Activated T-cell treated with anti-CD3 and anti-CD28 coated beads for 48 hours (primary cell): ENCODE results near the gene MED13L.
"Not testable (repeated sequence)": the region's sequence is repeated elsewhere in the genome, so short reads cannot be mapped to it uniquely, and the experiment has no call there.

Experiments
- DNase-seq: peaks from one replicate; pipeline ENCODE4 v3.0.0-alpha.2; 2020; ENCODE audit warnings: low read depth

The MED13L gene

GRCh38 chr12:116053479-116054200, 223.9 kb downstream of the MED13L start:
- no peak for DNase-seq

DNA sequence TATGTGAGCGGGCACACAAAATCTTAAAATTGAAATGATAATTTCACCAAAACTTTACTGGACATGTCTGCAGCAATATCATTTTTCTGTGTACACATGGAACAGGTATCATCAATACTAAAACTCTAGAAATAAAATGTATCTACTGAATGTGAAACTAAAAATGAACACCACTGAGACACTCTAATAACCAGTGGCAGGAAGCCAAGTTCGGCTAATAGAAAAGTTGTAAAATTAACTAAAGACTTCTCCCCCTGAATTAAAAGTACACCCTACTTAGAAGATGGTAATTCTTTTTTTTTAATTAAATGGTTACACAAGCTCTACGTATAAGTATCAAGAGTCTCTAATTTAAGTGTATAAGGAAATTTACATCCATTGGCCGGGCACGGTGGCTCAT, 227.2 kb downstream of the MED13L start:
- DNase-seq: no peak

- DNase-seq: no peak
These were observed 228.6 kb downstream of the MED13L start for GRCh38 chr12:116048879-116049278.

DNA sequence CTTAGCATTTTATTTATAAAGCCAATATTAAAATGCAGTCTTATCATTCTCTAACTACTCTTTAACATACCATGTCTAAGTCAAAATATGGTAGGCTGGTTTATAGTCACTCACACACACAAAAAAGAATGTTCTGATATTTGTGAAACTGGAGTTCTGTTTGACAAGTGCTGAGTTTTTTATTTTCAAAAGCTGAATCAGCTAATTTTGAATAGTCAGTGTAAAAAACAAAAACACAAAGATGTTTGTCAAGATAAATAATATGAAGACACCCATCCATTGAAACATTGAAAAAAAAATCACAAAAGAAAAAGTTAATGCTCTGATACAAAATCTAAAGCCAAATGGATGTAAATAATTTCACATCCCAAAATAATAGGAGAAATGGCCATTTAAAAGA, 231.5 kb downstream of the MED13L start:
- no peak for DNase-seq

GRCh38 chr12:116045150-116045549, 232.3 kb downstream of the MED13L start:
- DNase-seq: no peak

- DNase-seq: no peak
These were observed 233.6 kb downstream of the MED13L start for GRCh38 chr12:116043659-116044535.

- DNase-seq: no peak
These were observed 237.1 kb downstream of the MED13L start for GRCh38 chr12:116040402-116040801.

DNA sequence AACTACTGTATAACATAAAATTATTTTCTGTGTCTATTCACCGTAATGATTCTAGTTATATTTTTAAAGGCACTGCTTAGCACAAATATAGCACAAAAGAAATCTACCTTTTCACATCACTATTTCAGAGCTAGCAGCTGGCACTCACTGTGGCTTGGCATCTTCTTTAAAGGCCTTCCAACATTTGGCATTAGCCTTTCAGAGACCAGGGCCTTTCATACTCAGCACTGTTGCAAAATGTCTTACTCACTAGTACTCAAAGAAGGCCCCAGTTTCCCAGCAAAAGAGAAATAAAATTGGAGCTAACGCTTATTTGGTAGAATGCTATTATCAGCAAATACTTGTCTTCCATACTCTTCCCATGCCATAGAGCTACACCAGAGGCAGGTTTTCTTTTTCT, 238.4 kb downstream of the MED13L start:
- DNase-seq: no peak

GRCh38 chr12:116037941-116038837, 239.3 kb downstream of the MED13L start:
- no peak for DNase-seq

GRCh38 chr12:116033765-116034164, 243.7 kb downstream of the MED13L start:
- no peak for DNase-seq

DNA sequence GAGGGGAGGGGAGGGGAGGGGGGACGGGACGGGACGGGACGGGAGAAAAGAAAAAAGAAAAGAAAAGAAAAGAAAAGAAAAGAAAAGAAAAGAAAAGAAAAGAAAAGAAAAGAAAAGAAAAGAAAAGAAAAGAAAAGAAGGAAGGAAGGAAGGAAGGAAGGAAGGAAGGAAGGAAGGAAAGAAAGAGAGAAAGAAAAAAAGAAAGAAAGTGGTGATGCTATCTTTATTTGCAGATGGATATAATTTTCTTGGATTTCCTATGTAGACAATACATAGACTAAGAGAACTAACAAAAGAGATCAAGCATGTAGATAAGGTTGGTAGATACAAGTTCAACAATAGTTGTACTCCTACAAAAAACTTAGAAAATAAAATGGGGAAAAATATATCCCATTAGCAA, 245.9 kb downstream of the MED13L start:
- not testable (repeated sequence) for DNase-seq

- no peak for DNase-seq
These were observed 248.9 kb downstream of the MED13L start for GRCh38 chr12:116028619-116029018.

GRCh38 chr12:116027551-116027821, 250.0 kb downstream of the MED13L start:
- no peak for DNase-seq

- DNase-seq: no peak
These were observed 250.5 kb downstream of the MED13L start for GRCh38 chr12:116026768-116027550.

- DNase-seq: no peak
These were observed 251.1 kb downstream of the MED13L start for GRCh38 chr12:116026346-116026745.

- no peak for DNase-seq
These were observed 252.7 kb downstream of the MED13L start for GRCh38 chr12:116024769-116025168.

GRCh38 chr12:116019415-116019814, 258.1 kb downstream of the MED13L start:
- no peak for DNase-seq

GRCh38 chr12:116018282-116018681, 259.2 kb downstream of the MED13L start:
- DNase-seq: no peak

DNA sequence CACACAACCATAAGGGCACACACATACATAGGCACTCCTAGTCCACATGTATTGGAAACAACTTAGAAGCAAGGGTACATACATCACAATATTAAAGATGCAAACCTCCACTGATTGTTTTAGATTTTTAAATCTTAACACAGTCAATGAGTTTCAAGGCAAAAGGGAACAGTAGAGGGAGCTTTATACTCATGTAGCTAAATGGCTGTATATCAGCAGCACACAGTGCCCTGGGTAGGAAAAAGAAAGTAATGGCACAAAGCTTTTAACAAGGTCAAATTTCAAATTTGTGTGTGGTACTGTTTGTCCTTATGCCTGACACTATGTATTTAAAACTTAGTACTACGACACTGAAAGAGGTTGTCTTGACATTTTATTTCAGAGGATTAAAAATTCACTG, 262.0 kb downstream of the MED13L start:
- no peak for DNase-seq

- no peak for DNase-seq
These were observed 264.7 kb downstream of the MED13L start for GRCh38 chr12:116012757-116013156.

DNA sequence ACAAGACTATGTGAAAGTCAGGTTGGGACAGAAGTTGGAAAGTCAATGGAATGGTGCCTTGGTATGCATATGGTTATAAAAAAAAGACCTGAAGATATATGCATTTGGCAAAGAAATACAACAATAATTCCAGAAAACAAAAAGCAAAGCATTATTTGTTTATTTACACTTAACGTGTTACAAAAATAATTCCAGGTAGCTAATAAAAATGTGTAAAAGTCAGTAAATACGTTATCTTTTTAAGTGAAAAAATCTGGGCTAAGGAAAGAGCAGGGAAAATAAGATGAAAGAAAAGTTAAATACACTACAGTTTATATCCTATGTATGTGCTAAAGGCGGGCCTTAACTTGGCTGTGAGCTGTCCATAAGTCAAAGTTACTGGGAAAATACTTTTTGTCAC, 266.3 kb downstream of the MED13L start:
- no peak for DNase-seq

DNA sequence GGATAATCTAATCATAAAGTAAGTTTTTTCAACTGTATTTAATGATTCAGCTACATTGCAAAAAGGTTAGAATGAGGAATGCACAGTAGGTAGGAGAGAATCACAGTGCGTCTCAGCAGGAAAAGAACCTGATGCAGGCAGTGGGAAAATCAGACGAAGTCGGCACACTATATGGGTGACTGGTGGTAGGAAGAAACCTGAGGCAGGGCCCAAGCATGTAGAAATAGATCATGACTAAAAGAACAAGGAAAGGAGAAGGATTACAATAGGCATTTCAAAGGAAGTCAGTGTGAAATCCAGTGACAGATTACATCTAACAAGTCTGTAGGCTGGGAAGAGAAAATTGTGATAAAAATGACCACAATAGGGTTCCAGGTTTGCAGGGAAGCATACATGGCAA, 267.0 kb downstream of the MED13L start:
- DNase-seq: no peak
